Astrocyte (in vitro differentiated cells and primary cell): ENCODE data around the gene PLAC8. TPM values are rescaled to one million over a fixed set of nuclear protein-coding genes. Genes with fewer than 3 reads are reported as not detected.
"Not testable (repeated sequence)": the region's sequence is repeated elsewhere in the genome, so short reads cannot be mapped to it uniquely, and the experiment has no call there.

Experiments used
- DNase-seq: peaks from one replicate; pipeline ENCODE4 v3.0.0-alpha.2; 2010; ENCODE audit warnings: low read depth
- FAIRE-seq: peaks from 2 replicates; lab custom pipeline; 2011; peaks lifted over from hg19 to GRCh38; lab: Jason Lieb, UNC
- H2AFZ ChIP-seq: 2 replicates; pipeline ENCODE4 v1.6.0; 2012; ENCODE audit warnings: low read depth, low read length, inconsistent platforms
- H3K27ac ChIP-seq: 2 replicates; pipeline ENCODE4 v1.5.1; 2011; ENCODE audit warnings: low read depth, low read length, inconsistent platforms
- H3K27me3 ChIP-seq: 2 replicates; pipeline ENCODE4 v1.6.0; 2011; ENCODE audit warnings: low read length, inconsistent platforms; ENCODE audit not compliant: insufficient read depth
- H3K36me3 ChIP-seq: 2 replicates; pipeline ENCODE4 v1.5.1; 2011; ENCODE audit warnings: low read length, inconsistent platforms; ENCODE audit not compliant: insufficient read depth
- H3K4me1 ChIP-seq: 2 replicates; pipeline ENCODE4 v1.5.1; 2011; ENCODE audit warnings: low read length, inconsistent platforms; ENCODE audit not compliant: insufficient read depth
- H3K4me2 ChIP-seq: 2 replicates; pipeline ENCODE4 v1.6.0; 2012; ENCODE audit warnings: low read length, inconsistent platforms
- H3K4me3 ChIP-seq: 2 replicates; pipeline ENCODE4 v1.5.1; 2011; ENCODE audit warnings: low read depth, mild to moderate bottlenecking, low read length, inconsistent platforms; ENCODE audit not compliant: insufficient read depth
- H3K79me2 ChIP-seq: 2 replicates; pipeline ENCODE4 v1.6.0; 2012; ENCODE audit warnings: mild to moderate bottlenecking, low read length, inconsistent platforms; ENCODE audit not compliant: insufficient read depth
- H3K9ac ChIP-seq: 2 replicates; pipeline ENCODE4 v1.6.0; 2012; ENCODE audit warnings: mild to moderate bottlenecking, low read length, inconsistent platforms
- H3K9me3 ChIP-seq: 2 replicates; pipeline ENCODE4 v1.5.1; 2012; ENCODE audit warnings: low read depth, mild to moderate bottlenecking, low read length, inconsistent platforms; ENCODE audit not compliant: insufficient read depth
- H4K20me1 ChIP-seq: 2 replicates; pipeline ENCODE4 v1.6.0; 2012; ENCODE audit warnings: low read length, inconsistent platforms; ENCODE audit not compliant: insufficient read depth
- H3K27ac Mint-ChIP-seq: one replicate; pipeline ENCODE4 v1.8.0; 2021; ENCODE audit warnings: mild to moderate bottlenecking, mixed read lengths; ENCODE audit not compliant: unreplicated experiment
- H3K27me3 Mint-ChIP-seq: one replicate; pipeline ENCODE4 v1.8.0; 2021; ENCODE audit warnings: low read depth, mixed read lengths; ENCODE audit not compliant: unreplicated experiment
- H3K36me3 Mint-ChIP-seq: one replicate; pipeline ENCODE4 v1.8.0; 2021; ENCODE audit warnings: low read depth, mixed read lengths; ENCODE audit not compliant: unreplicated experiment
- H3K4me1 Mint-ChIP-seq: one replicate; pipeline ENCODE4 v1.8.0; 2021; ENCODE audit warnings: low read depth, mixed read lengths; ENCODE audit not compliant: unreplicated experiment
- H3K4me3 Mint-ChIP-seq: one replicate; pipeline ENCODE4 v1.8.0; 2021; ENCODE audit warnings: mild to moderate bottlenecking, moderate library complexity, mixed read lengths; ENCODE audit not compliant: unreplicated experiment
- H3K9me3 Mint-ChIP-seq: one replicate; pipeline ENCODE4 v1.8.0; 2021; ENCODE audit warnings: mild to moderate bottlenecking, mixed read lengths; ENCODE audit not compliant: unreplicated experiment
- CTCF ChIP-seq: IDR thresholded peaks from 2 replicates; pipeline ENCODE4 v1.5.1; 2011; ENCODE audit warnings: low read depth, mild to moderate bottlenecking, inconsistent platforms, low read length, moderate library complexity; ENCODE audit not compliant: insufficient read depth
- EZH2 ChIP-seq: IDR thresholded peaks from 2 replicates; pipeline ENCODE4 v1.6.1; 2012; ENCODE audit warnings: mild to moderate bottlenecking, low read length, inconsistent platforms; ENCODE audit not compliant: insufficient read depth
- total RNA-seq: library from RNA; stranded (reverse); gene quantifications from 2 replicates; pipeline ENCODE4 v1.2.1, GENCODE V29; 2021

The PLAC8 gene
- total RNA-seq, 1 donor from 2014 or later = 27.8 TPM

DNA sequence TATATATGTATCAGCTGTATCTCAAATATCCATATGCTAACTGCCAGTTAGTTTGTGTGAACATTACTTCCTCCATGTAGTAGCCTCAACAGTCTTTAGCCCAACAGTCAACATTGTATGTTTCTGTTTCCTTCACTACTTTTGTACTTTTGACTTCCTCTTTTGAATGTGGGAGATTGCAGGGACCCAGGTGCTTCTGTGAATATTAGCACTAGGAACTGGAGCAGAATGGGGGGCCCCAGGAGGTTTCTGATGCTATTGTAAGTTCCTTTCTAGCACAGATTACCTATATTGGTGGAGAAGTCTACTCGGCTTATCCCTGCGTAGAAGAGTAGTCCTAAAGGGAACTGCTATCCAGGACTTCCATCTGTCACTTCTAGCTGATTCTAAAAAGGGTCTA is 2.3 kb downstream of the PLAC8 start:
- H3K4me3 Mint-ChIP-seq = peak overlapping the region; percentile 78

GRCh38 chr4:83111751-83112141 is 2.8 kb downstream of the PLAC8 start:
- H3K27me3 ChIP-seq, H3K9me3 ChIP-seq, H3K4me3 Mint-ChIP-seq, H3K27me3 Mint-ChIP-seq, H4K20me1 ChIP-seq, H3K36me3 ChIP-seq, H2AFZ ChIP-seq, DNase-seq, H3K9ac ChIP-seq, H3K4me3 ChIP-seq, H3K36me3 Mint-ChIP-seq, FAIRE-seq, H3K27ac ChIP-seq, H3K4me2 ChIP-seq, H3K9me3 Mint-ChIP-seq, H3K79me2 ChIP-seq: not testable (repeated sequence)
- Mint-ChIP-seq H3K27ac (peak overlapping the region; percentile 41), H3K4me1 (peaks cover 47% of the 10 kb centered on the region)
- peaks cover 10% of the 10 kb centered on the region for H3K4me1 ChIP-seq

More for the DNA sequence above, 2.3 kb downstream of the PLAC8 start:
- DNase-seq = no peak
- H3K27me3 Mint-ChIP-seq = no peaks in the 10 kb centered on the region
- Histone ChIP-seq H3K27me3 (no peaks in the 10 kb centered on the region), H3K9ac (no peak overlapping the region), H4K20me1 (no peaks in the 10 kb centered on the region), H2AFZ (no peak overlapping the region), H3K4me3 (no peak overlapping the region), H3K9me3 (no peaks in the 10 kb centered on the region), H3K79me2 (no peaks in the 10 kb centered on the region), H3K4me1 (peaks cover 10% of the 10 kb centered on the region), H3K4me2 (no peak overlapping the region), H3K27ac (no peak overlapping the region), H3K36me3 (no peaks in the 10 kb centered on the region)
- peaks cover 47% of the 10 kb centered on the region for H3K4me1 Mint-ChIP-seq
- H3K9me3 Mint-ChIP-seq = no peaks in the 10 kb centered on the region
- TF ChIP-seq CTCF (no peak), EZH2 (no peak)
- FAIRE-seq = no peak
- H3K27ac Mint-ChIP-seq = peak overlapping the region; percentile 94
- peaks cover 8% of the 10 kb centered on the region for H3K36me3 Mint-ChIP-seq

GRCh38 chr4:83110970-83111750 is 3.4 kb downstream of the PLAC8 start:
- H3K9ac ChIP-seq = no peak overlapping the region
- H3K4me1 ChIP-seq = peaks cover 10% of the 10 kb centered on the region
- H3K4me3 ChIP-seq = no peak overlapping the region
- no peaks in the 10 kb centered on the region for H3K27me3 ChIP-seq
- no peaks in the 10 kb centered on the region for H4K20me1 ChIP-seq
- H3K79me2 ChIP-seq = no peaks in the 10 kb centered on the region
- peak overlapping the region; percentile 81 for H3K4me3 Mint-ChIP-seq
- H3K27ac ChIP-seq = no peak overlapping the region
- no peaks in the 10 kb centered on the region for H3K27me3 Mint-ChIP-seq
- H3K36me3 Mint-ChIP-seq = peaks cover 8% of the 10 kb centered on the region
- TF ChIP-seq EZH2 (no peak), CTCF (no peak)
- H3K4me1 Mint-ChIP-seq = peaks cover 45% of the 10 kb centered on the region
- H3K27ac Mint-ChIP-seq = peak overlapping the region; percentile 41
- peak overlapping the region; percentile 88 for H3K4me2 ChIP-seq
- no peaks in the 10 kb centered on the region for H3K9me3 ChIP-seq
- FAIRE-seq (no peak), DNase-seq (no peak)
- H3K9me3 Mint-ChIP-seq = no peaks in the 10 kb centered on the region
- no peak overlapping the region for H2AFZ ChIP-seq
- H3K36me3 ChIP-seq = no peaks in the 10 kb centered on the region
